LHCN-M2 (cell line): ENCODE results near the gene SLC26A9. TPM values are rescaled to one million over a fixed set of nuclear protein-coding genes. Genes with fewer than 3 reads are reported as not detected.

Source experiments
- DNase-seq: peaks from one replicate; pipeline ENCODE4 v3.0.0-alpha.2; 2012; ENCODE audit warnings: low read depth
- polyA plus RNA-seq: library from polyadenylated mRNA; unstranded; fragments of >200 nt; gene quantifications from one replicate; pipeline ENCODE4 v1.2.1, GENCODE V29; 2012; ENCODE audit warnings: missing spikeins
- total RNA-seq: library from RNA; depleted of rRNA; stranded (reverse); fragments of >200 nt; gene quantifications from 2 replicates; pipeline ENCODE4 v1.2.3, GENCODE V29; 2014; rRNA removed

The SLC26A9 gene
- not detected in 2 replicates for total RNA-seq
- polyA plus RNA-seq: not detected

GRCh38 chr1:205943245-205943644 is at the start of gene SLC26A9:
Gene SLC26A9, minus strand, starts transcription at chr1:205943456. Its CDS starts 7,636 bp downstream, at chr1:205935820.
- no peak for DNase-seq

- DNase-seq: no peak
Measured at GRCh38 chr1:205992218-205992882, 49.1 kb upstream of the SLC26A9 start.

- peak; percentile 55 for DNase-seq
Measured at GRCh38 chr1:205991237-205991636, 48.0 kb upstream of the SLC26A9 start.

- no peak for DNase-seq
Measured at GRCh38 chr1:205990226-205990625, 47.0 kb upstream of the SLC26A9 start.

- DNase-seq: no peak
Measured at GRCh38 chr1:205989786-205990185, 46.5 kb upstream of the SLC26A9 start.

- DNase-seq: no peak
Measured at GRCh38 chr1:205988585-205988995, 45.3 kb upstream of the SLC26A9 start.

GRCh38 chr1:205986861-205987260 is 43.6 kb upstream of the SLC26A9 start:
- no peak for DNase-seq

GRCh38 chr1:205986292-205986691 is 43.0 kb upstream of the SLC26A9 start:
- DNase-seq: no peak

GRCh38 chr1:205985330-205986005 is 42.2 kb upstream of the SLC26A9 start:
- DNase-seq: no peak

GRCh38 chr1:205983925-205984725 is 40.9 kb upstream of the SLC26A9 start:
- peak; percentile 69 for DNase-seq

- DNase-seq: no peak
Measured at GRCh38 chr1:205981257-205981656, 38.0 kb upstream of the SLC26A9 start.

- peak; percentile 77 for DNase-seq
Measured at GRCh38 chr1:205980237-205980870, 37.1 kb upstream of the SLC26A9 start.

GRCh38 chr1:205979301-205979700 is 36.0 kb upstream of the SLC26A9 start:
- DNase-seq: no peak

- DNase-seq: no peak
Measured at GRCh38 chr1:205978676-205979075, 35.4 kb upstream of the SLC26A9 start.

GRCh38 chr1:205977402-205978014 is 34.3 kb upstream of the SLC26A9 start:
- peak; percentile 78 for DNase-seq

- peak; percentile 49 for DNase-seq
Measured at GRCh38 chr1:205976708-205977401, 33.6 kb upstream of the SLC26A9 start.

GRCh38 chr1:205976036-205976435 is 32.8 kb upstream of the SLC26A9 start:
- DNase-seq: no peak

GRCh38 chr1:205975387-205975998 is 32.2 kb upstream of the SLC26A9 start:
- DNase-seq: no peak

GRCh38 chr1:205974712-205975111 is 31.5 kb upstream of the SLC26A9 start:
- no peak for DNase-seq
